Tibial nerve (tissue), 4 donors: ENCODE data around the gene CHAF1B. TPM values are rescaled to one million over a fixed set of nuclear protein-coding genes. Genes with fewer than 3 reads are reported as not detected.

ENCODE experiments used
- DNase-seq, 2 donors: peaks; one replicate each; pipeline ENCODE4 v3.0.0-alpha.2; 2019; ENCODE audit warnings: low spot score in 2 of 2
- H3K27ac ChIP-seq, 4 donors: fragments of 200-600 bp; sonication (generic) in 3 of 4; one replicate each; pipeline ENCODE4 v1.5.1; 2017 to 2019; ENCODE audit warnings: mild to moderate bottlenecking in 1 of 4
- H3K27me3 ChIP-seq, 2 donors: fragments of 200-600 bp; sonication (generic) in 1 of 2; one replicate each; pipeline versions ENCODE4 v1.5.1 to v1.6.0; 2017 to 2019
- H3K36me3 ChIP-seq, 3 donors: fragments of 200-600 bp; sonication (generic); one replicate each; pipeline ENCODE4 v1.5.1; 2018 to 2019
- H3K4me1 ChIP-seq, 4 donors: fragments of 200-600 bp; sonication (generic) in 3 of 4; one replicate each; pipeline ENCODE4 v1.5.1; 2017 to 2019
- H3K4me3 ChIP-seq, 4 donors: fragments of 200-600 bp; sonication (generic) in 3 of 4; one replicate each; pipeline ENCODE4 v1.5.1; 2017 to 2019; ENCODE audit warnings: mild to moderate bottlenecking in 1 of 4, moderate library complexity in 1 of 4
- H3K9me3 ChIP-seq, 4 donors: fragments of 200-600 bp; sonication (generic) in 3 of 4; one replicate each; pipeline ENCODE4 v1.5.1; 2017 to 2019
- EP300 ChIP-seq, 2 donors: sonication (generic); formaldehyde crosslinking; IDR thresholded peaks; one replicate each; pipeline ENCODE4 v1.6.1; 2017; ENCODE audit warnings: antibody characterized with exemption in 2 of 2, mild to moderate bottlenecking in 1 of 2
- POLR2A ChIP-seq, 2 donors: fragments of 450-650 bp; IDR thresholded peaks; one replicate each; pipeline ENCODE4 v1.6.1; 2017; ENCODE audit warnings: antibody characterized with exemption in 2 of 2, mild to moderate bottlenecking in 2 of 2, moderate library complexity in 2 of 2
- WGBS, 2 donors: methylation state at CpG; one replicate each; pipeline ENCODE4 v1.1.5; 2018; 5-methylcytosine and 5-hydroxymethylcytosine counted together
- total RNA-seq, 4 donors: library from RNA; depleted of rRNA; stranded (reverse); fragments of >200 nt; gene quantifications; one replicate each; pipeline ENCODE4 v1.1.0, GENCODE V29; 2016
- TF ChIP-seq, protein P1 (sequence below), 5 experiments: fragments of 200-600 bp in 3 of 5; fragments of 450-650 bp in 2 of 5; sonication (generic) in 3 of 5; IDR thresholded peaks; one replicate each; pipeline ENCODE4 v1.5.1; 2016 to 2019; ENCODE audit warnings: antibody characterized with exemption in 5 of 5, mild to moderate bottlenecking in 3 of 5, moderate library complexity in 2 of 5

The CHAF1B gene
- total RNA-seq, 4 donors from 2014 or later, result 0.59 to 1.2 (median 0.86) TPM

DNA sequence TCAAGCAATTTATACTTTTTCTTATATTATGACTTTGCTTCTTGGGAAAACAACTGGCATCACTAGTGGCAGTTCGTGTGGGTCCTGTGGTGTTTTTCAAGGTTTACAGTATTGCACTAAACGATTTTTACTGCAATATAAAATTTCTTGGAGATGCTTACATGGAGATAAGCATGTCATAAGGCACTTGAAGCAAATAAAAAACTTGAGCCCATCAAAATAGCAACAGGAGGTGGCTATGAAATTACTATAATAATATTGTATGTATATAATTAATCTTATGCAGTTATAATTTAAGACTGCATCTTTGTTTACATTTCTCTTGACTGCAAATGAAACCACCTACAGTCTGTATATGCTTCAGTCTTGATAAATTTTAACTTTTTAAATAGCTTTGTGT is 29.3 kb upstream of the CHAF1B start:
- 76 to 91% methylated on average over 2 of the region's 2 CpGs for WGBS, 2 donors
- DNase-seq, result no peak
- no peak overlapping the region for H3K27ac ChIP-seq
- TF ChIP-seq EP300 (IDR thresholded peaks at IDR 0.05) (no peak), POLR2A (IDR thresholded peaks at IDR 0.05) (no peak)
- TF ChIP-seq, protein P1, sequence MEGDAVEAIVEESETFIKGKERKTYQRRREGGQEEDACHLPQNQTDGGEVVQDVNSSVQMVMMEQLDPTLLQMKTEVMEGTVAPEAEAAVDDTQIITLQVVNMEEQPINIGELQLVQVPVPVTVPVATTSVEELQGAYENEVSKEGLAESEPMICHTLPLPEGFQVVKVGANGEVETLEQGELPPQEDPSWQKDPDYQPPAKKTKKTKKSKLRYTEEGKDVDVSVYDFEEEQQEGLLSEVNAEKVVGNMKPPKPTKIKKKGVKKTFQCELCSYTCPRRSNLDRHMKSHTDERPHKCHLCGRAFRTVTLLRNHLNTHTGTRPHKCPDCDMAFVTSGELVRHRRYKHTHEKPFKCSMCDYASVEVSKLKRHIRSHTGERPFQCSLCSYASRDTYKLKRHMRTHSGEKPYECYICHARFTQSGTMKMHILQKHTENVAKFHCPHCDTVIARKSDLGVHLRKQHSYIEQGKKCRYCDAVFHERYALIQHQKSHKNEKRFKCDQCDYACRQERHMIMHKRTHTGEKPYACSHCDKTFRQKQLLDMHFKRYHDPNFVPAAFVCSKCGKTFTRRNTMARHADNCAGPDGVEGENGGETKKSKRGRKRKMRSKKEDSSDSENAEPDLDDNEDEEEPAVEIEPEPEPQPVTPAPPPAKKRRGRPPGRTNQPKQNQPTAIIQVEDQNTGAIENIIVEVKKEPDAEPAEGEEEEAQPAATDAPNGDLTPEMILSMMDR (IDR thresholded peaks at IDR 0.05), result no peak
- H3K27me3 ChIP-seq, result no peaks in the 10 kb centered on the region
- H3K4me3 ChIP-seq, result no peak overlapping the region
- no peaks in the 10 kb centered on the region for H3K4me1 ChIP-seq
- H3K36me3 ChIP-seq, result peaks cover 0 to 85% (median 21%) of the 10 kb centered on the region in 3 donors
- H3K9me3 ChIP-seq, result no peaks in the 10 kb centered on the region

DNA sequence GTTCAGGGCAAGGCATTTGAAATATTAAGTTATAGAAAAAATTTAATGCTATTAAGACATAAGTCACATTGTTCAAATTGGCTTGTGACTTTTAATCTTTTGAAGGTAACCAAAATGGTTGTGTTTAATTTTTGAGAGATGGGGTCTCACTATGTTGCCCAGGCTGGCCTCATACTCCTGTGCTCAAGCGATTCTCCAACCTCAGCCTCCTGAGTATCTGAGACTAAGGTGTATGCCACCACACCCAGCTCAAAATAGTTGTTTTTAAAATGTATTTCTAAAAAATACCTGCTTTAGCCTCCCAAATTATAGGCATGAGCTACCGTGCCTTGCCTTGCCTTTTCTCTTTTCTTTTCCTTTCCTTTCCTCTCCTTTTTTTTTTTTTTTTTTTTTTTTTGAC is 26.0 kb upstream of the CHAF1B start:
- H3K27me3 ChIP-seq, result no peaks in the 10 kb centered on the region
- H3K27ac ChIP-seq, result no peak overlapping the region
- H3K4me3 ChIP-seq, result no peak overlapping the region
- 89 to 96% methylated on average over 2 of the region's 2 CpGs for WGBS, 2 donors
- H3K4me1 ChIP-seq, result no peaks in the 10 kb centered on the region
- TF ChIP-seq POLR2A (IDR thresholded peaks at IDR 0.05) (no peak), EP300 (IDR thresholded peaks at IDR 0.05) (no peak)
- no peak for DNase-seq
- peaks cover 0 to 87% (median 36%) of the 10 kb centered on the region in 3 donors for H3K36me3 ChIP-seq
- no peaks in the 10 kb centered on the region for H3K9me3 ChIP-seq

DNA sequence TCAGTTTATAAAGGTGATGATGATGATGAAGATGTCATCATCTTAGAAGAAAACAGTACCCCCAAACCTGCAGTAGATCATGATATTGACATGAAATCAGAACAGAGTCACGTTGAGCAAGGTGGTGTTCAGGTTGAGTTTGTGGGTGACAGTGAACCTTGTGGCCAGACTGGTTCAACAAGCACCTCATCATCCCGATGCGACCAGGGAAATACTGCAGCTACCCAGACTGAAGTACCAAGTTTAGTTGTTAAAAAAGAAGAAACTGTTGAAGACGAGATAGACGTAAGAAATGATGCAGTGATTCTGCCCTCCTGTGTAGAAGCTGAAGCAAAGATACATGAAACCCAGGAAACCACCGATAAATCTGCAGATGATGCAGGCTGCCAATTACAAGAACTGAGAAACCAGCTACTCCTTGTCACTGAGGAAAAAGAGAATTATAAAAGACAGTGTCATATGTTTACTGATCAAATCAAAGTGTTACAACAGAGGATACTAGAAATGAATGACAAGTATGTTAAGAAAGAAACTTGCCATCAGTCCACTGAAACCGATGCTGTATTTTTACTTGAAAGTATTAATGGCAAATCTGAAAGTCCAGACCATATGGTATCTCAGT is 16.0 kb upstream of the CHAF1B start:
- WGBS, 2 donors, result 92% methylated on average over 7 of the region's 7 CpGs
- no peaks in the 10 kb centered on the region for H3K4me1 ChIP-seq
- H3K9me3 ChIP-seq, result no peaks in the 10 kb centered on the region
- H3K4me3 ChIP-seq, result no peak overlapping the region
- no peak for TF ChIP-seq EP300 (IDR thresholded peaks at IDR 0.05)
- no peak for TF ChIP-seq POLR2A (IDR thresholded peaks at IDR 0.05)
- TF ChIP-seq, protein P1 (IDR thresholded peaks at IDR 0.05), result no peak
- DNase-seq, result no peak
- H3K36me3 ChIP-seq, result peaks cover 3 to 98% (median 56%) of the 10 kb centered on the region in 3 donors
- no peaks in the 10 kb centered on the region for H3K27me3 ChIP-seq
- H3K27ac ChIP-seq, result no peak overlapping the region

DNA sequence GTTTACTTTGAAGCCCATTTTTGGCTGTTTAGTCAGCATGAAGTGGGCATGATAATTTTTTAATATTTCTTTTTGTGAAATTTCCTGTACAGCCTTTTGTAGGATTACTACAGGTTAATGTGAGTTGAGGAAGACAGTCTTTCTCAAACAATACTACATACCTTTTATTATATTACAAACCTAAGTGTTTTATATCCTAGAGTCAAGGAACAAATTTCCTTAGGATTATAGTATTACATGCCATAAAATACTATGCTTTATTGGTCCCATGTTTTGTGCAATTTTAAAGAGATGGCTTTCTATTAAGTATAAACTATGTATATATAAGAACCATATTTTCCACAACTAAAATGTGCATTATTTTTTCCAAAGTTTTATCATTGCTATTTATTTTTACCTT is 9.2 kb upstream of the CHAF1B start:
- DNase-seq, result no peak
- no peak overlapping the region for H3K4me3 ChIP-seq
- peaks cover 3 to 76% (median 18%) of the 10 kb centered on the region in 3 donors for H3K36me3 ChIP-seq
- no peaks in the 10 kb centered on the region for H3K27me3 ChIP-seq
- no peak overlapping the region for H3K27ac ChIP-seq
- no peaks in the 10 kb centered on the region for H3K9me3 ChIP-seq
- H3K4me1 ChIP-seq, result peaks cover 0 to 11% (median 0%) of the 10 kb centered on the region in 4 donors
- TF ChIP-seq POLR2A (IDR thresholded peaks at IDR 0.05), result no peak
- TF ChIP-seq EP300 (IDR thresholded peaks at IDR 0.05), result no peak
- TF ChIP-seq, protein P1 (IDR thresholded peaks at IDR 0.05), result no peak

DNA sequence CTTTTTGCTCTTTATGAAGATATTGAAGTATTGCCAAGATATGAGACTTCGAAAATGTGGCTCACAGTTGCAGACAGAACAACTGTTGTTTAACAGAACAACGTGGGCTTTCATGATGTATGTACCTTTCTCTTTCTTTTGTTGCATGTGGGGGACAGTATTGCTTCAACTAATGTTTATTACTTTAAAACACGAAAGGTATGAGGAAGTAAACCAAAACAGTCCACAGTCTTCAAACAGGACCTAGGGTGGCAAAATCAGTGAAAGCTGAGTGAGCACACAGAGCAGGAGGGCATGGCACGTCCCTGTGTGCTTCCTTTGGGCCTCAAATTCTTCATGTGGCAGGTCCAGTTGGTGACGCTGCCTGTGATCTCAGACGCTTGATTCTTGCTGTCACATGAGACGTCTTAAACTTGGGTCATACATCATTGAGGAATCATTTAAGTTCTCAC is 7.8 kb upstream of the CHAF1B start:
- Histone ChIP-seq H3K4me3 (no peak overlapping the region), H3K9me3 (no peaks in the 10 kb centered on the region), H3K27ac (peak overlapping the region; percentile 31 to 81 (median 44)), H3K27me3 (no peaks in the 10 kb centered on the region), H3K36me3 (peaks cover 3 to 61% (median 16%) of the 10 kb centered on the region in 3 donors), H3K4me1 (peaks cover 0 to 11% (median 0%) of the 10 kb centered on the region in 4 donors)
- 45 to 46% methylated on average over 7 of the region's 7 CpGs for WGBS, 2 donors
- DNase-seq, result no peak
- TF ChIP-seq EP300 (IDR thresholded peaks at IDR 0.05), result no peak
- TF ChIP-seq POLR2A (IDR thresholded peaks at IDR 0.05), result no peak
- TF ChIP-seq, protein P1 (IDR thresholded peaks at IDR 0.05), result no peak
